ENCODE measurements around the gene TMEM44. TPM values are rescaled to one million over a fixed set of nuclear protein-coding genes. Genes with fewer than 3 reads are reported as not detected.

TMEM44 gene
- total and polyA plus RNA-seq, 10 donors, result 5.5 to 30.3 (median 22.1) TPM

DNA sequence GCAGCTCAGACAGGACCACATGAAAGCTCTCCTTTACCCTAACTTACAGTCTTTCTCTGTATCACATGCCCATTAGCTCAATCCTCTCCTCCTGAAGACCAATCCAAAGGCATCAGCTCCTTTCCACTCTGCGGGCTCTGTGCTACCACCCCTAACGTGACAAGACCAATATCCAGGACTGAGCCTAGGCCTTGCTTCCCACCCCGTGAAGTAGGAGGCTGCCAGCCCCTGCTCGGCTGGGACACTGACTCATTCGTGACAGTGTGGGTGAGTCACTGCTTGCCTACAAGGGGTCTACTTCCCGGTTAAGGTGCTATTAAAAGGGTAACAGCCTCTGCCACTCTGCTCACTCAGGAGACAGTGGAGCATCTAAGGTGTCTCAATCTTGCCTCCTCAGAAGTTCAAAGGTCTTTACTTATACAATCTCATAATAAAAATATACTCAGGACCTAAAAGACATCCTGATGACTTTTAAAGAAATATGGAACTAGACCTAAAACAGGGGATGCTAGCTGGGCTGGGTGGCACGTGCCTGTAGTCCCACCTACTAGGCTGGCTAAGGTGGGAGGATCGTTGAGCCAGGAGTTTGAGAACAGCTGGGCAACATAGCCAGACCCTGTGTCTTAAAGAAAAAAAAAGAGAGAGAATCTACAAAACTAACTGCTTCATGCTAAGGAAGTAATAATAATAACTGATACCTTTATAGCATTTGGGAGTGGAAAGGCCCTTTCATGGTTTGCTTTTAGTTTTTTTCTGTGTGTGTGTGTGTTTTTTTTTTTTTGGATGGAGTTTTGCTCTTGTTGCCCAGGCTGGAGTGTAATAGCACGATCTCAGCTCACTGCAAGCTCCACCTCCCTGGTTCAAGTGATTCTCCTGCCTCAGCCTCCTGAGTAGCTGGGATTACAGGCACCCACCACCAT lies 55.0 kb downstream of the TMEM44 start:
- no peak for DNase-seq
- intact Hi-C loops (cut with DNase I; ENCODE audit: low total_unique reads), result loop anchor here (5.0 kb wide), 1 partner anchor 106 kb away; no protein-coding TSS in a partner anchor
- TF ChIP-seq POLR2AphosphoS5 (IDR thresholded peaks at IDR 0.05) (no peak), POLR2A (IDR thresholded peaks at IDR 0.05) (no peak)
- TF ChIP-seq, protein P1, sequence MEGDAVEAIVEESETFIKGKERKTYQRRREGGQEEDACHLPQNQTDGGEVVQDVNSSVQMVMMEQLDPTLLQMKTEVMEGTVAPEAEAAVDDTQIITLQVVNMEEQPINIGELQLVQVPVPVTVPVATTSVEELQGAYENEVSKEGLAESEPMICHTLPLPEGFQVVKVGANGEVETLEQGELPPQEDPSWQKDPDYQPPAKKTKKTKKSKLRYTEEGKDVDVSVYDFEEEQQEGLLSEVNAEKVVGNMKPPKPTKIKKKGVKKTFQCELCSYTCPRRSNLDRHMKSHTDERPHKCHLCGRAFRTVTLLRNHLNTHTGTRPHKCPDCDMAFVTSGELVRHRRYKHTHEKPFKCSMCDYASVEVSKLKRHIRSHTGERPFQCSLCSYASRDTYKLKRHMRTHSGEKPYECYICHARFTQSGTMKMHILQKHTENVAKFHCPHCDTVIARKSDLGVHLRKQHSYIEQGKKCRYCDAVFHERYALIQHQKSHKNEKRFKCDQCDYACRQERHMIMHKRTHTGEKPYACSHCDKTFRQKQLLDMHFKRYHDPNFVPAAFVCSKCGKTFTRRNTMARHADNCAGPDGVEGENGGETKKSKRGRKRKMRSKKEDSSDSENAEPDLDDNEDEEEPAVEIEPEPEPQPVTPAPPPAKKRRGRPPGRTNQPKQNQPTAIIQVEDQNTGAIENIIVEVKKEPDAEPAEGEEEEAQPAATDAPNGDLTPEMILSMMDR (IDR thresholded peaks at IDR 0.05 in 8 of 11, conservative IDR thresholded peaks at IDR 0.05 in 3 of 11), result no peak
- 58 to 81% (median 74%) methylated on average over 4 to 9 of the region's 9 CpGs for WGBS, 5 donors
- Histone ChIP-seq H3K9me3 (no peaks in the 10 kb centered on the region), H3K4me1 (peaks cover 0 to 31% (median 8%) of the 10 kb centered on the region in 6 donors), H3K27ac (no peak overlapping the region), H3K4me3 (no peak overlapping the region), H3K36me3 (no peaks in the 10 kb centered on the region), H3K27me3 (replicated peaks in 1 of 7) (peaks cover 0 to 9% (median 0%) of the 10 kb centered on the region in 7 donors)

DNA sequence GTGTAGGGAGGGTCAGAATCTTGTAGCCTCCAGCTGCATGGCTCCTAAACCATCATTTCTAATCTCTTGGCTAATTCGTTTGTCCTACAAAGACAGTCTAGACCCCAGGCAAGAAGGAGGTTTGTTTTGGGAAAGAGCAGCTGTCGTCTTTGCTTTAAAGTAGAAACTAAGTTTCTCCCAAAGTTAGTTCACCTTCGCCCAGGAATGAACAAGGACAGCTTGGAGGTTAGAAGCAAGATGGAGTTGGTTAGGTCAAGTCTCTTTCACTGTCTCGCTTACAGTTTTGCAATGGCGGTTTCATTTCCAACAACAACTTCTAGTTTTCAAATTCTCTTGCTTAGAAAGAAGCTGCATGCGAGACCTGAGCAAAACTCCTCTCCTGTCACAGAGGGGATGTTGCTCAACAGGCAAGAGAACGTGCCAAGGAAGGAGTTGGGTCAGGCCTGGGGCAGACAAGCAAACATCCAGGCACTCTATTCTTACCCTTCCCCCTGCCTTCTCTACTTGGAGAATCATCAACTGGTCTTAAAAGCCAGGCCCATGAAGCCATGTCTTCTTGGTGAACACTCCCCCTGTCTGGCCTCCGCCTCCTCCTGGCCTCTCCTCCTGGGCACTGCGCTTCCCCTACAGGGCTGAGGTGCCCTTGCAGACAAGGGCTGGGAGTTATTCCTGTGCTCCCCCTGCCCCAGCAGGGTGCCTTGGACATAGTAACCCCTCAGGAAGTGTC lies 57.6 kb downstream of the TMEM44 start:
- Histone ChIP-seq H3K9me3 (no peaks in the 10 kb centered on the region), H3K4me1 (peaks cover 0 to 52% (median 23%) of the 10 kb centered on the region in 6 donors), H3K36me3 (no peaks in the 10 kb centered on the region), H3K27ac (peak overlapping the region in 3 of 8 donors; percentile 33 to 65 (median 43)), H3K27me3 (replicated peaks in 1 of 7) (peaks cover 0 to 20% (median 0%) of the 10 kb centered on the region in 7 donors), H3K4me3 (no peak overlapping the region)
- 67 to 85% (median 80%) methylated on average over 9 of the region's 9 CpGs for WGBS, 5 donors
- DNase-seq, result no peak
- intact Hi-C loops (cut with DNase I; ENCODE audit: low total_unique reads), result loop anchor here (5.0 kb wide), 1 partner anchor 103 kb away; no protein-coding TSS in a partner anchor
- TF ChIP-seq POLR2A (IDR thresholded peaks at IDR 0.05) (no peak), POLR2AphosphoS5 (IDR thresholded peaks at IDR 0.05) (peak in 1 of 3 donors; percentile 31)

DNA sequence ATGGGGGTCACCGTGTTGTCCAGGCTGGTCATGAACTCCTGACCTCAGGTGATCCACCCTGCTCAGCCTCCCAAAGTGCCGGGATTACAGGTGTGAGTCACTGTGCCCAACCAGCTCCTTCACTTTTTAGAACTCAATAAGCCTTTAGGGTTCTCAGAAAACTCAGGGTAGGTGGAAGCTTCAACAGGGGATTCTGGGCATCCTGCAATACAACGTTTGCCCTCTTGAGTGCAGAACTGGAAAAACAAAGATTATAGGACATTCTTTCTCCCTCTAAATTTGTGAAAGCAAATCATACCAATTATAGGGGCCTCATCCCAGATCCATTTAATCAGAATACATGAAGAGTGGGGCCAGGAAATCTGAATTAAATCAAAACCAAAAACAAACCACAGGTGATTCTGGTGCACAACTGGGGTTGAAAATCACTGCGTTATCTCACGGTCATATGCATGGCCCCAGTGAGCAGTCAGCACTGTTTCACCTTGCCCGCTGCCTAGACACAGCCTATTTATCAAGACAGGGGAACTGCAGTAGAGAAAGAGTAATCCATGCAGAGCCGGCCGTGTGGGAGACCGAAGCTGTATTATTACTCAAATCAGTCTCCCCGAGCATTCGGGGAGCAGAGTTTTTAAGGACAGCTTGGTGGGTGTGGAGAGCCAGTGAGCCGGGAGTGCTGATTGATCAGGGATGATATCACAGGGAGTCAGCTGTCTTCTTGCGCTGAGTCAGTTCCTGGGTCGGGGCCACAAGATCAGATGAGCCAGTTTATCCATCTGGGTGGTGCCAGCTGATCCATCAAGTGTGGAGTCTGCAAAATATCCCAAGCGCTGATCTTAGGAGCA lies 58.4 kb downstream of the TMEM44 start:
- peak overlapping the region in 2 of 8 donors; percentile 33 to 43 for H3K27ac ChIP-seq
- TF ChIP-seq POLR2AphosphoS5 (IDR thresholded peaks at IDR 0.05), result no peak
- intact Hi-C loops (cut with DNase I; ENCODE audit: low total_unique reads), result loop anchor here (5.0 kb wide), 1 partner anchor 103 kb away; no protein-coding TSS in a partner anchor
- H3K27me3 ChIP-seq (replicated peaks in 1 of 7), result peaks cover 0 to 20% (median 0%) of the 10 kb centered on the region in 7 donors
- H3K4me3 ChIP-seq, result no peak overlapping the region
- no peak for DNase-seq
- no peaks in the 10 kb centered on the region for H3K9me3 ChIP-seq
- H3K4me1 ChIP-seq, result peaks cover 0 to 51% (median 23%) of the 10 kb centered on the region in 6 donors
- 77 to 89% (median 80%) methylated on average over 15 of the region's 15 CpGs for WGBS, 5 donors
- no peaks in the 10 kb centered on the region for H3K36me3 ChIP-seq

DNA sequence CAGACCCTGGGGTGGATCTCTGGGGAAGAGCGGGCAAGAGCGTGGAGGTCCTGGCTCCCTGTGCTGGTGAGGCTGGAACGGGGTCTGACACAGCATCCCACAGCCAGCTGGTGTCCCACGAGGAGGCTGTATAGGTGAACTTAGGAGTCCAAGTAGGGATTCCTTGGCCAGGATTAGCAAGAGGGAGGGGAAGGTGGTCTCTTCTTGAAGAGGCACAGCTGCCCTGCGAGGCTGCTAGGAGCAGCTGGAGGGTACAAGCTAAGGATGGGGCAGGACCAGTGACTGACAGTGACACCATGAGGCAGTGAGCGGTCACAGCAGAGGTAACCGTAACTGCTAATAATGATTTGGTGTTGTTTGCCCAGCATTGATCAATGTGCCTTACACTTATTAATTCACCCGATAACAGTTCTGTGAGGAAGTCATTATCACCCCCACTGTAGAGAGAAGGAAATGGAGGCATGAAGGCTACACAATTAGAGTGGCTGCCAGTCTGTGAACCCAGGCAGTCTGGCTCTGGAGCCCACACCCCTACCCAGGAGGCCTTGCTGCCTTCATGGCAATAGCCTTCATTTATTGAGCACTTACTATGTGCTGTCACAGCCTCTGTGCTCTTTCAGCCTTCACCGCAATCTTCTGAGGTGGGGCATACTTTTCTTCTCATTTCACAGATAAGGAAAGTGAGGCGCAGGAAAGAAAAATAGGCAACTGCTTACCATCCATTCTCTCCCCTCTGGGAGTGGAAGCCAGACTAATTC lies 59.4 kb downstream of the TMEM44 start:
- no peak overlapping the region for H3K27ac ChIP-seq
- intact Hi-C loops (cut with DNase I; ENCODE audit: low total_unique reads), result no loop called here
- H3K4me1 ChIP-seq, result peaks cover 0 to 45% (median 23%) of the 10 kb centered on the region in 6 donors
- no peak for DNase-seq
- H3K4me3 ChIP-seq, result no peak overlapping the region
- WGBS, 5 donors, result 59 to 64% (median 61%) methylated on average over 10 of the region's 10 CpGs
- TF ChIP-seq, protein P1 (IDR thresholded peaks at IDR 0.05 in 8 of 11, conservative IDR thresholded peaks at IDR 0.05 in 3 of 11), result peak in 10 of 11 experiments; percentile 19 to 71 (median 54)
- TF ChIP-seq POLR2A (IDR thresholded peaks at IDR 0.05), result no peak
- peak in 1 of 3 donors; percentile 36 for TF ChIP-seq POLR2AphosphoS5 (IDR thresholded peaks at IDR 0.05)
- H3K9me3 ChIP-seq, result no peaks in the 10 kb centered on the region
- peaks cover 0 to 20% (median 0%) of the 10 kb centered on the region in 7 donors for H3K27me3 ChIP-seq (replicated peaks in 1 of 7)
- no peaks in the 10 kb centered on the region for H3K36me3 ChIP-seq
